MCF 10A (cell line): ENCODE results near the gene OR10A5. TPM values are rescaled to one million over a fixed set of nuclear protein-coding genes. Genes with fewer than 3 reads are reported as not detected.
A peak's percentile ranks its signal among the peaks of the same experiment; 100 is the strongest.
"Not testable (repeated sequence)": the region's sequence is repeated elsewhere in the genome, so short reads cannot be mapped to it uniquely, and the experiment has no call there.

ENCODE experiments used
- BruUV-seq: library from RNA; stranded (reverse); fragments of 400-500 nt; replicated peaks from 2 replicates; lab custom pipeline; 2021; lab: Mats Ljungman, UMichigan
- CTCF ChIA-PET: fragments of 300-600 bp; sonication (Branson Sonifier 250); formaldehyde crosslinking; extraction: SDS; loops from one replicate; lab custom pipeline; 2021; ENCODE audit warnings: antibody characterized with exemption, inconsistent platforms; lab: Yijun Ruan, JAX
- POLR2A ChIA-PET: fragments of 300-600, 350-650 bp; sonication (Branson Sonifier 250); formaldehyde crosslinking; extraction: SDS; loops from one replicate; lab custom pipeline; 2020; ENCODE audit warnings: antibody characterized with exemption, inconsistent platforms; lab: Yijun Ruan, JAX
- DNase-seq: peaks from one replicate; pipeline ENCODE4 v3.0.0-alpha.2; 2018; ENCODE audit not compliant: unreplicated experiment
- H3K27ac Mint-ChIP-seq: one replicate; pipeline ENCODE4 v1.8.0; 2022; ENCODE audit warnings: mild to moderate bottlenecking, low read depth, mixed read lengths; ENCODE audit not compliant: unreplicated experiment
- H3K27me3 Mint-ChIP-seq: one replicate; pipeline ENCODE4 v1.8.0; 2022; ENCODE audit warnings: mixed read lengths; ENCODE audit not compliant: insufficient read depth, unreplicated experiment
- H3K36me3 Mint-ChIP-seq: one replicate; pipeline ENCODE4 v1.8.0; 2022; ENCODE audit warnings: mild to moderate bottlenecking, moderate library complexity, mixed read lengths; ENCODE audit not compliant: insufficient read depth, unreplicated experiment
- H3K4me1 Mint-ChIP-seq: one replicate; pipeline ENCODE4 v1.8.0; 2022; ENCODE audit warnings: mixed read lengths; ENCODE audit not compliant: insufficient read depth, unreplicated experiment
- H3K4me3 Mint-ChIP-seq: one replicate; pipeline ENCODE4 v1.8.0; 2022; ENCODE audit warnings: mild to moderate bottlenecking, moderate library complexity, mixed read lengths; ENCODE audit not compliant: unreplicated experiment
- H3K9me3 Mint-ChIP-seq: one replicate; pipeline ENCODE4 v1.8.0; 2022; ENCODE audit warnings: mixed read lengths; ENCODE audit not compliant: unreplicated experiment
- intact Hi-C: fragments of 100-400 bp; cut with micrococcal nuclease; formaldehyde crosslinking; loops from 2 replicates; pipeline ENCODE4 v1.14.1; 2022
- total RNA-seq: library from RNA; stranded (reverse); gene quantifications from 2 replicates; pipeline ENCODE4 v1.2.3, GENCODE V29; 2022
- TF ChIP-seq, protein P1 (sequence below): fragments of 200-600 bp; IDR thresholded peaks from one replicate; pipeline ENCODE4 v1.8.0; 2022; ENCODE audit warnings: antibody characterized with exemption, mild to moderate bottlenecking; ENCODE audit not compliant: unreplicated experiment

OR10A5 gene
- total RNA-seq, 1 experiment from 2014 or later, result not detected

DNA sequence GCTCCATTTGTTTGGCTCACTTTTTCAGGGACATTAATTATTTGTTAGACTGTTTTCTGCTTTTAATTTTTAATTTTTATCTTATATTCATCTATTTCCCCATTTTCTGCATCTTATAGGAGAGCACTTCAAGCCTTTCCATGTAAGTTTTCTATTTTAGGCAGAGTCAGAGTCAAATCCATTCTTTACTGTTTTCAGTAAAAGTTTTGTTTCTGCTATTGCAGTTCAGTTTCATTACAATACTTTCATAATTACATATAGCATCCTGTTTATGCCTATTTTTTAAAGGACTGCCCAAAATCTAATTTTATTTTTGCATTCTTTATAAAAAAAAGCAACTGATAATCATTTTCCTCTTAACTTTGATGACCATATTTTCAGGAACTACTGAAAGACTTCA is 3.8 kb upstream of the OR10A5 start:
- ChIA-PET POLR2A (no interaction called here), CTCF (interaction anchor here (0.6 to 1.8 kb wide), 2 partner anchors 29 to 714 kb away, joined by 3 to 5 read pairs; no protein-coding TSS in a partner anchor)
- intact Hi-C loops, result no loop called here

GRCh38 chr11:6843670-6844069 is 1.8 kb upstream of the OR10A5 start:
- no peak overlapping the region for H3K27ac Mint-ChIP-seq
- no TSS peak for BruUV-seq
- ChIA-PET POLR2A (no interaction called here), CTCF (interaction anchor here (0.6 kb wide), 1 partner anchor 826 kb away, joined by 4 read pairs; no protein-coding TSS in a partner anchor)
- no peaks in the 10 kb centered on the region for H3K4me1 Mint-ChIP-seq
- H3K36me3 Mint-ChIP-seq, result no peaks in the 10 kb centered on the region
- TF ChIP-seq, protein P1, sequence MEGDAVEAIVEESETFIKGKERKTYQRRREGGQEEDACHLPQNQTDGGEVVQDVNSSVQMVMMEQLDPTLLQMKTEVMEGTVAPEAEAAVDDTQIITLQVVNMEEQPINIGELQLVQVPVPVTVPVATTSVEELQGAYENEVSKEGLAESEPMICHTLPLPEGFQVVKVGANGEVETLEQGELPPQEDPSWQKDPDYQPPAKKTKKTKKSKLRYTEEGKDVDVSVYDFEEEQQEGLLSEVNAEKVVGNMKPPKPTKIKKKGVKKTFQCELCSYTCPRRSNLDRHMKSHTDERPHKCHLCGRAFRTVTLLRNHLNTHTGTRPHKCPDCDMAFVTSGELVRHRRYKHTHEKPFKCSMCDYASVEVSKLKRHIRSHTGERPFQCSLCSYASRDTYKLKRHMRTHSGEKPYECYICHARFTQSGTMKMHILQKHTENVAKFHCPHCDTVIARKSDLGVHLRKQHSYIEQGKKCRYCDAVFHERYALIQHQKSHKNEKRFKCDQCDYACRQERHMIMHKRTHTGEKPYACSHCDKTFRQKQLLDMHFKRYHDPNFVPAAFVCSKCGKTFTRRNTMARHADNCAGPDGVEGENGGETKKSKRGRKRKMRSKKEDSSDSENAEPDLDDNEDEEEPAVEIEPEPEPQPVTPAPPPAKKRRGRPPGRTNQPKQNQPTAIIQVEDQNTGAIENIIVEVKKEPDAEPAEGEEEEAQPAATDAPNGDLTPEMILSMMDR, result no peak
- H3K4me3 Mint-ChIP-seq, result no peak overlapping the region
- intact Hi-C loops, result no loop called here
- peaks cover 8% of the 10 kb centered on the region for H3K9me3 Mint-ChIP-seq
- H3K27me3 Mint-ChIP-seq, result no peaks in the 10 kb centered on the region
- no peak for DNase-seq

More for the DNA sequence above, 3.8 kb upstream of the OR10A5 start:
- DNase-seq, result no peak
- H3K4me3 Mint-ChIP-seq, result no peak overlapping the region
- no peaks in the 10 kb centered on the region for H3K27me3 Mint-ChIP-seq
- TF ChIP-seq, protein P1, result no peak
- H3K4me1 Mint-ChIP-seq, result no peaks in the 10 kb centered on the region
- H3K36me3 Mint-ChIP-seq, result no peaks in the 10 kb centered on the region
- no peak overlapping the region for H3K27ac Mint-ChIP-seq
- H3K9me3 Mint-ChIP-seq, result peaks cover 8% of the 10 kb centered on the region
- no TSS peak for BruUV-seq

- ChIA-PET CTCF (interaction anchor here (0.6 kb wide), 1 partner anchor 826 kb away, joined by 4 read pairs; no protein-coding TSS in a partner anchor), POLR2A (no interaction called here)
Measured at GRCh38 chr11:6844356-6844755, 1.1 kb upstream of the OR10A5 start.

DNA sequence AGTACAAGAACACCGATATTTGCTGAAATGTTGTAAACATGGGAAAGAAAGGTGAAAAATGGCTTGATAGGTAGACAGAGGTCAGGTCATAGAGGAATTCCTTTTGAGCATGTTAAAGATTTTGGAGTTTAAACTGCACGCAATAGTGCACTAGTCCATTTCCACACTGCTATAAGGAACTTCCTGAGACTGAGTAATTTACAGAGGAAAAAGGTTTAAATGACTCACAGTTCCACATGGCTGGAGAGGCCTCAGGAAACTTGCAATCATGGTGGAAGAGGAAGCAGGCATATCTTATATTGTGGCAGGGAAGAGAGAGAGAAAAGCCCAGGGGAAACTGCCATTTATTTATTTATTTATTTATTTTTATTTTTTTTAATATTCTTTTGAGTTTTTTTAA is 5.0 kb downstream of the OR10A5 start:
- intact Hi-C loops, result no loop called here
- Mint-ChIP-seq H3K27me3 (no peaks in the 10 kb centered on the region), H3K36me3 (no peaks in the 10 kb centered on the region), H3K4me1 (no peaks in the 10 kb centered on the region), H3K9me3 (peaks cover 12% of the 10 kb centered on the region), H3K4me3 (no peak overlapping the region), H3K27ac (no peak overlapping the region)
- TF ChIP-seq, protein P1, result no peak
- no peak for DNase-seq
- POLR2A ChIA-PET, result no interaction called here
- CTCF ChIA-PET, result interaction anchor here (1.4 kb wide), 1 partner anchor 11 kb away, joined by 3 read pairs; no protein-coding TSS in a partner anchor
- no TSS peak for BruUV-seq

More at GRCh38 chr11:6844356-6844755, 1.1 kb upstream of the OR10A5 start:
- H3K9me3 Mint-ChIP-seq, result peaks cover 8% of the 10 kb centered on the region
- H3K27me3 Mint-ChIP-seq, result no peaks in the 10 kb centered on the region
- H3K4me1 Mint-ChIP-seq, result no peaks in the 10 kb centered on the region
- BruUV-seq, result no TSS peak
- no peak overlapping the region for H3K4me3 Mint-ChIP-seq
- H3K27ac Mint-ChIP-seq, result no peak overlapping the region
- TF ChIP-seq, protein P1, result no peak
- H3K36me3 Mint-ChIP-seq, result no peaks in the 10 kb centered on the region
- DNase-seq, result peak; percentile 9
- intact Hi-C loops, result no loop called here

DNA sequence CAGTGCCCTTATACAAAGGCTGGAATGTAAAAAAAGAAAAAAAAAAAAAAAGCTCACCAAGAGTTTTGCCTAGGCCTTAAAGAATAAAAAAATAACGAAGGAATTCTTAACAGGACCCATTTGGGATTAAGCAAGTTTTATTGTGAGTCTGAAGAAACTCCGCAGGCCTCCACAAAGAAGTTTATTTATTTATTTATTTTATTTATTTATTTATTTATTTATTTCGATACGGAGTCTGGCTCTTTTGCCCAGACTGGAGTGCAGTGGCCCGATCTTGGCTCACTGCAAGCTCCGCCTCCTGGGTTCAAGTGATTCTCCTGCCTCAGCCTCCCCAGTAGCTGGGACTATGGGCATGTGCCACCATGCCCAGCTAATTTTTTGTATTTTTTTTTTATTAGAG is 9.3 kb downstream of the OR10A5 start:
- H3K4me3 Mint-ChIP-seq, intact Hi-C loops, H3K27me3 Mint-ChIP-seq, DNase-seq, H3K9me3 Mint-ChIP-seq, H3K36me3 Mint-ChIP-seq, BruUV-seq, H3K27ac Mint-ChIP-seq: not testable (repeated sequence)
- POLR2A ChIA-PET, result interaction anchor here (1.7 kb wide), 1 partner anchor 72 kb away, joined by 6 read pairs; the partner anchor contains the start of gene ZNF215
- peaks cover 15% of the 10 kb centered on the region for H3K4me1 Mint-ChIP-seq
- CTCF ChIA-PET, result interaction anchor here (0.6 to 1.3 kb wide), 3 partner anchors 21 to 932 kb away, joined by 3 read pairs; no protein-coding TSS in a partner anchor
